Kidney (tissue), 14 donors: ENCODE data around the gene TMEM53. TPM values are rescaled to one million over a fixed set of nuclear protein-coding genes. Genes with fewer than 3 reads are reported as not detected.
A peak's percentile ranks its signal among the peaks of the same experiment; 100 is the strongest.

Experiments used
- DNase-seq, 5 donors: peaks; one replicate each; pipeline ENCODE4 v3.0.0-alpha.2; 2013 to 2020
- FAIRE-seq: peaks from 2 replicates; lab custom pipeline; 2012; peaks lifted over from hg19 to GRCh38; lab: Jason Lieb, UNC
- H3K27ac ChIP-seq, 2 donors: one replicate each; pipeline ENCODE4 v1.7.0; 2013; ENCODE audit warnings: low read depth in 2 of 2, low read length in 2 of 2, inconsistent platforms in 1 of 2
- H3K27me3 ChIP-seq: one replicate; pipeline ENCODE4 v1.7.1; 2013; ENCODE audit warnings: low read length, inconsistent platforms; ENCODE audit not compliant: control insufficient read depth, insufficient read depth
- H3K36me3 ChIP-seq, 3 donors: one replicate each; pipeline versions ENCODE4 v1.7.0 to v1.7.1; 2013; ENCODE audit warnings: low read length in 3 of 3, control low read depth in 1 of 3, inconsistent platforms in 1 of 3; ENCODE audit not compliant: insufficient read depth in 3 of 3, control insufficient read depth in 2 of 3
- H3K4me1 ChIP-seq, 3 donors: one replicate each; pipeline versions ENCODE4 v1.7.0 to v1.7.1; 2013; ENCODE audit warnings: low read length in 3 of 3, inconsistent platforms in 1 of 3, low read depth in 1 of 3; ENCODE audit not compliant: control insufficient read depth in 2 of 3, insufficient read depth in 2 of 3
- H3K4me3 ChIP-seq, 3 donors: one replicate each; pipeline versions ENCODE4 v1.7.0 to v1.8.1; 2013; ENCODE audit warnings: low read length in 3 of 3, control low read depth in 1 of 3, inconsistent platforms in 1 of 3
- H3K9ac ChIP-seq, 3 donors: one replicate each; pipeline versions ENCODE4 v1.7.0 to v1.7.1; 2013; ENCODE audit warnings: low read length in 3 of 3, control low read depth in 1 of 3, inconsistent platforms in 1 of 3
- H3K9me3 ChIP-seq, 3 donors: one replicate each; pipeline versions ENCODE4 v1.7.0 to v1.7.1; 2013; ENCODE audit warnings: low read length in 3 of 3, control low read depth in 1 of 3, inconsistent platforms in 1 of 3; ENCODE audit not compliant: control insufficient read depth in 2 of 3, insufficient read depth in 1 of 3
- CTCF ChIP-seq: IDR thresholded peaks from 3 replicates; pipeline ENCODE4 v1.5.1; 2012; ENCODE audit warnings: mild to moderate bottlenecking, moderate library complexity, borderline replicate concordance; ENCODE audit not compliant: insufficient read depth; ENCODE audit errors: extremely low read depth
- intact Hi-C: fragments of 100-400 bp; cut with DNase I; formaldehyde crosslinking; loops from one replicate; pipeline ENCODE4 v1.11.1; 2022
- polyA plus RNA-seq: library from polyadenylated mRNA; stranded (reverse); fragments of 350-450 nt; fragmentation: Illumina TruSeq; extraction: RNeasy Lipid Tissue Mini Kit (QIAGEN cat#74804); gene quantifications from one replicate; pipeline ENCODE4 v1.2.3, GENCODE V29; 2014; ENCODE audit warnings: low read depth, low replicate concordance; ENCODE audit not compliant: insufficient read depth
- total RNA-seq: library from RNA; stranded (reverse); fragmentation: NEBNext Ultra II Directional; extraction: Animal tissue kit (Norgen Biotek cat#: 25700); gene quantifications from one replicate; pipeline ENCODE4 v1.2.1, GENCODE V29; 2021
- donor health status: control.
- donor health status: control.
- donor health status: control.
- donor health status: control.
- donor health status: control.
- donor health status: DM: yes; HTN: yes; CAD: no.
- donor health status: Normal renal cell carcinoma (clear cell type).

Gene TMEM53
- total and polyA plus RNA-seq, 2 donors from 2014 or later: 16.4 to 45.0 TPM

GRCh38 chr1:44620072-44620471 is 54.2 kb downstream of the TMEM53 start:
- TF ChIP-seq CTCF: no peak
- H3K27me3 ChIP-seq: peaks cover 16% of the 10 kb centered on the region
- intact Hi-C loops: no loop called here
- no peaks in the 10 kb centered on the region for H3K9me3 ChIP-seq
- H3K4me1 ChIP-seq: peaks cover 0 to 12% (median 0%) of the 10 kb centered on the region in 3 donors
- no peak overlapping the region for H3K4me3 ChIP-seq
- DNase-seq (no peak), FAIRE-seq (no peak)
- no peak overlapping the region for H3K27ac ChIP-seq
- no peak overlapping the region for H3K9ac ChIP-seq
- H3K36me3 ChIP-seq: no peaks in the 10 kb centered on the region

GRCh38 chr1:44619261-44619900 is 54.9 kb downstream of the TMEM53 start:
- H3K9ac ChIP-seq: no peak overlapping the region
- no peak overlapping the region for H3K27ac ChIP-seq
- DNase-seq: peak; percentile 82 to 92 (median 89)
- H3K4me3 ChIP-seq: no peak overlapping the region
- no peaks in the 10 kb centered on the region for H3K36me3 ChIP-seq
- H3K9me3 ChIP-seq: no peaks in the 10 kb centered on the region
- TF ChIP-seq CTCF: no peak
- FAIRE-seq: no peak
- intact Hi-C loops: no loop called here
- H3K27me3 ChIP-seq: peaks cover 18% of the 10 kb centered on the region
- H3K4me1 ChIP-seq: peaks cover 0 to 12% (median 0%) of the 10 kb centered on the region in 3 donors

GRCh38 chr1:44617703-44618029 is 56.6 kb downstream of the TMEM53 start:
- no peak overlapping the region for H3K4me3 ChIP-seq

More at GRCh38 chr1:44617703-44618029, 56.6 kb downstream of the TMEM53 start:
- peaks cover 0 to 12% (median 0%) of the 10 kb centered on the region in 3 donors for H3K4me1 ChIP-seq
- DNase-seq: no peak
- FAIRE-seq: no peak
- intact Hi-C loops: no loop called here
- no peaks in the 10 kb centered on the region for H3K9me3 ChIP-seq
- H3K27me3 ChIP-seq: peaks cover 18% of the 10 kb centered on the region
- no peak for TF ChIP-seq CTCF
- no peaks in the 10 kb centered on the region for H3K36me3 ChIP-seq
- H3K9ac ChIP-seq: no peak overlapping the region
- no peak overlapping the region for H3K27ac ChIP-seq
